GM21723 (cell line): Measurements from ENCODE around the gene FOXO6.

Experiments
- ATAC-seq: cut with Tn5 transposase; IDR thresholded peaks from one replicate; pipeline ENCODE4 v1.9.1; 2021; ENCODE audit warnings: mild to moderate bottlenecking, moderate library complexity; ENCODE audit not compliant: unreplicated experiment

The FOXO6 gene

GRCh38 chr1:41400225-41400624 lies 39.0 kb downstream of the FOXO6 start:
- no peak for ATAC-seq

- ATAC-seq, result no peak
These were observed 40.7 kb downstream of the FOXO6 start for GRCh38 chr1:41401899-41402298.

DNA sequence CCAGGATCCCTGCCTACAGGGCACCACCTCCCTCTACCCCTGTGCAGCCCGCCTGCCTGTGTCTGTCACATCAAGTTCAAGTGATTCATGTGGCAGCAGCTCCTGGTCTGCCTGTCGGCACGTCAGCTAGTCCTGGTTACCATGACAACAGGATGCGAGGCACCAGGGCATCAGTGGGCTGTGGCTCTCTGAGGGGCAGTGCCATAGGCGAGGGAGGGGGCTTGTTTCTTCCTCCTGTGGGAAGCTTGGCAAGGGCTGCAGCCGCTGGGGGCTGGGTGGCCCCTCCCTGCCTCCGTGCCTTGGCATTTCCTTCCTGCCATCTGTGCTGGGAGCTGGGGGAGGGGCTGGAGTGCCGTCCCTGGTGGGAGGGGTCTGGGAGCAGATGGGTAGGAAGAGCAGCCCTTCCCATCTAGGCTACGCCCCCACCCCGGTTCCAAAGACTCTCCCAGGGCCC lies 43.1 kb downstream of the FOXO6 start:
- no peak for ATAC-seq

DNA sequence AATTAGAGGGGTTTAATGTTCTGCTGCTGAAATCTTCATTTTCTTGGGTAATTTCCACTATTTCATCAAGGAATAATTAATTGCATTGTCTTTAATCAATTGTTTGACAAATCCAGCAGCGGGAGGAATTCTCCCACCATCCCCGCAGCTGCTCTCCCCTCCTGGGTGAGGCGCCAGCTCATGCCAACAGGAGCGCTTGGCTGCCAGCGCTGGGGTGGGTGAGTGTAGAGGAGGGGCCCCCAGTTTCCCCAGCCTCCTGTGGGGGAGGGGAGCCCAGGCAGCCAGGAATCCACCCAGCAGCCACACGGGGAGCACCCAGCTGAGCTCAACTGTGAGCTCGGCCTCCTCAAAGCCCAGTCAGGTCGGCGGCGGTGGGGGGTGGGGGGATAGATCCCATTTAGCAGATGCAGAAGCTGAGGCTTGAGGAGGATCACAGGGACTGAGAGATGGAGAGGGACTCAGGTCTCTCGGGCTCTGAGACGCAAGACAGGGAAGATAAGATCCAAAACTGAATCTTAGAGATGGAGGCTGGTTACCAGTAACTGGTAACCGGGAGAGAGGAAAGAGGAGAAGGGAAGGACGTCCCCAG lies 46.5 kb downstream of the FOXO6 start:
- no peak for ATAC-seq

DNA sequence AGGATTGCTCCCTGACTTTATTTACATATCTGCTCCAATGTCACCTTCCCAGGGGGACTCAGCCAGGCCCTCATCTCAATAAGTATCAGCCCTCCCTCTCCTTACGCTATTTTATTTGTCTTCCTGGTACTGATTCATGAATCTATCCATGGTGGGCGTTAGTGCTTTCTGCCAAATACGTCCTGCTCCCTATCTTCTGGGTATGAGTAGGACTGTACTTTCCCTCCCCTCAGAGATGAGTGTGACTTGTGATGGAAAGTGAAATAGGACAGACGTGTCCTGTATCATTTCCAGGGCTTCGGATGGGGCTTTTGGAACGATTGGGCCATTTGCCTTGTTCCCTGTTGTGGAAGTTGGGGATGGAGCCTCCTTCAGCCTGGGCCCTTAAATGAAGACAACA lies 47.5 kb downstream of the FOXO6 start:
- ATAC-seq, result no peak

- ATAC-seq, result no peak
These were observed 48.6 kb downstream of the FOXO6 start for GRCh38 chr1:41409825-41410224.

DNA sequence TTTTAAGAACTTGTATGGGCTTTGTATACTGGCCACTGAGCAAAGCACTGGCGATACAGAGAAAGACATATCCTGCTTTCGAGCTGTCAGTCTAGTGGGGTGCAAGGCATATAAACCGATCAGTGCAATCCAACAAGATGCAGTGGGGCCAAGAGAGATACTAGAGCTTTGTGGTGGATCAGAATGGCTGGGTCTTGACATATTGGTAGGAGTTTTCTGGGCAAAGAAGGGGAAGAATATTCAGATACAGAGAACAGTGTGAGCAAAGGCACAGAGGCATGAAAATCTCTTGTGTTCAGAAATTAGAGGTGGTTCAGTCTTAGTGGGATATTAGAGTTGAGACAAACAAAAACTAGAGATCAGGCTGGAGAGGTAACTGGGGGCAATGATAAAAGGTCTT lies 49.2 kb downstream of the FOXO6 start:
- ATAC-seq, result no peak

DNA sequence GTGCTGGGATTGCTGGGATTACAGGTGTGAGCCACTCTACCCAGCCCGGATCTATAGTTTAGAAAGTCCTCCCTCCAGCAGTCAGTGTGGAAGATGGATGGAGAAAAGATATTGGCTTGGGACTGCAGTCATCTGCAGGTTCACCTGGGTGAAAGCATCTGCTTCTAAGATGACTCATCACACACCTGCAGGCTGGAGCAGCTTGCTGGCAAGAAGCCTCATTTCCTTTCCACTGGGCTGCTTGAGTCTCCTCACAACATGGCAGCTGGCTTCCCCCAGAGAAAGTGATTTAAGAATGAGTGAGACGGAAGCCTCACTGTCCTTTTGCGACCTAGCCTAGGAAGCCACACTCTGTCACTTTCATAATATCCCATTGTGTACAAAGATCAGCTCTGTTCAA lies 50.0 kb downstream of the FOXO6 start:
- no peak for ATAC-seq

- no peak for ATAC-seq
These were observed 51.5 kb downstream of the FOXO6 start for GRCh38 chr1:41412748-41413147.

- ATAC-seq, result no peak
These were observed 52.6 kb downstream of the FOXO6 start for GRCh38 chr1:41413748-41414281.

- ATAC-seq, result no peak
These were observed 53.1 kb downstream of the FOXO6 start for GRCh38 chr1:41414296-41414695.

GRCh38 chr1:41414716-41415306 lies 53.6 kb downstream of the FOXO6 start:
- ATAC-seq, result no peak

DNA sequence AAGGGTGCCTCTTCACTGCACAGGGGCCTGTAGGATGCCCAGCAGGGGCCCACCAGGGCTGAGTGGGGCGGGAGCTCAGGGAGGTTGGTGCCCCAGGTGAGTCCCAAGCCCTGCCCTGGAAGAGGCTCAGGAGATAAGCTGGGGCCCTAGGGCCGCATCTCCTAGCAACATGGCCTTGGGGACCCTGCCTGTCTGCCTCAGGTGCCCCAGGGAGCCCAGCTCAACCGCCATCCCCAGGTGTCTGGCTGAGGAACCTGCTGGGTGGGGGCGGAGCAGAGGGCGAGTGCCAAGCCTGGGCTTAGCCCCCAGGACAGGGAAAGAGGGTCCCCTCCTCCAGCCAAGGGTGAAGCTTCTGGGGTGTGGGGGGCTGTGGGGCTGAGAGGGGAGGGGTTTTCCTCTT lies 54.8 kb downstream of the FOXO6 start:
- ATAC-seq, result no peak

DNA sequence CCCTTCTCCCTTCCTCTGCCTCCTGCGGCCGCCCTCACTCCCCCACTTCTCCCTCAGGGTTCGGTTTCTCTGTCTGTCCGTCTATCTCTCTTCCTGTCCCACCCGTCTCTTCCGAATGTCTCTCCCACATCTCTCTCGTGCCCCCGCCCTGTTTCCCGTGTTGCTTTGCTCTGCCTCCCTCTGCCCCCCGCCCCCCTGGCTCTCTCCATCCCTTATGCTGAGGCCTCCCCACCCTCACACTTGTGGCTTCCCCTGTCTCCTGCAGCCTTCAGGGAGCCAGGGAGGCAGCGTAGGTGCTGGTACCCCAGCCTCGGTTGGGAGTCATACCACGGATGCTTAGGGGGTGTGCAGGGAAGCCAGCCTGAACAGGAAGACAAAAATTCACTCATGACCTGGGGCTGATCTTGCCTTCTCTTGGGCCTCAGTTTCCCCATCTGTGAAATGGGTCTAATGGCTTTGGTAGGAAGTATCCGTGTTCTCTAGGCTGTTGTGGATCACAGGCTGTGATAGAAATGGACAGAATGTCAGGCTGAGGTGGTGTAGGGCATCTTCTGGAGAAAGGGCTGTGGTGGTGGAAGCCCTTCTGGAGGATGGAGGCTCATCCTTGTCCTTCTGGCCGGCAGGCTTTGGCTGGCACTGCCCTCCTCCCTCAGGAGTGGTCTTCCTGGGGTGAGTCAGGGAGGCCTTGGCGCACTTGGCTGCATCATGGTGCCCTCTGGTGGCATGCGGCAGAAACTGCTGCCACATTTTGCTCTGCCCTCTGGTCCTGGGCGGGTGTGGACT lies 55.5 kb downstream of the FOXO6 start:
- ATAC-seq, result no peak

DNA sequence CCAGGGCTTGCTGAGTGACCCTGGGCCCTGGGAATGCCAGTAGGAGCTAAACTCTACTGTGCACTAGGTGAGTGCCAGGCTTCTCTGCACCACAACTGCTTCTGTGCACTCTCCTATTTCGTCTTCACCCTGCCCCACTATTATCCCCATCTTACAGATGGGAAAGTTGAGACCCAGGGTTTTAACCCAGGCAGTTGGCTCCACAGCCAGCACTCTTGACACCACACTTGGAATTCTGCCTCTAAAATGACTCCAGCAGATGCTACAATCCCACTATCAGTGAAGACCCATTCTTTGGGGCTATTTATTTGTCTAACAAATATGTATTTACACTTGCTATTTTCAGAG lies 56.1 kb downstream of the FOXO6 start:
- no peak for ATAC-seq

GRCh38 chr1:41417746-41418145 lies 56.5 kb downstream of the FOXO6 start:
- no peak for ATAC-seq

- no peak for ATAC-seq
These were observed 57.8 kb downstream of the FOXO6 start for GRCh38 chr1:41418857-41419583.

GRCh38 chr1:41419584-41420295 lies 58.5 kb downstream of the FOXO6 start:
- ATAC-seq, result no peak

- no peak for ATAC-seq
These were observed 59.1 kb downstream of the FOXO6 start for GRCh38 chr1:41420351-41420750.

- ATAC-seq, result no peak
These were observed 59.6 kb downstream of the FOXO6 start for GRCh38 chr1:41420860-41421259.

- no peak for ATAC-seq
These were observed 61.1 kb downstream of the FOXO6 start for GRCh38 chr1:41422306-41422705.
